ENCODE data around the gene EIF2AK3.

GRCh38 chr2:88582030-88582429 is 45.2 kb downstream of the EIF2AK3 start:
- TF ChIP-seq, protein P1, sequence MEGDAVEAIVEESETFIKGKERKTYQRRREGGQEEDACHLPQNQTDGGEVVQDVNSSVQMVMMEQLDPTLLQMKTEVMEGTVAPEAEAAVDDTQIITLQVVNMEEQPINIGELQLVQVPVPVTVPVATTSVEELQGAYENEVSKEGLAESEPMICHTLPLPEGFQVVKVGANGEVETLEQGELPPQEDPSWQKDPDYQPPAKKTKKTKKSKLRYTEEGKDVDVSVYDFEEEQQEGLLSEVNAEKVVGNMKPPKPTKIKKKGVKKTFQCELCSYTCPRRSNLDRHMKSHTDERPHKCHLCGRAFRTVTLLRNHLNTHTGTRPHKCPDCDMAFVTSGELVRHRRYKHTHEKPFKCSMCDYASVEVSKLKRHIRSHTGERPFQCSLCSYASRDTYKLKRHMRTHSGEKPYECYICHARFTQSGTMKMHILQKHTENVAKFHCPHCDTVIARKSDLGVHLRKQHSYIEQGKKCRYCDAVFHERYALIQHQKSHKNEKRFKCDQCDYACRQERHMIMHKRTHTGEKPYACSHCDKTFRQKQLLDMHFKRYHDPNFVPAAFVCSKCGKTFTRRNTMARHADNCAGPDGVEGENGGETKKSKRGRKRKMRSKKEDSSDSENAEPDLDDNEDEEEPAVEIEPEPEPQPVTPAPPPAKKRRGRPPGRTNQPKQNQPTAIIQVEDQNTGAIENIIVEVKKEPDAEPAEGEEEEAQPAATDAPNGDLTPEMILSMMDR (IDR thresholded peaks at IDR 0.05; ENCODE audit: poor library complexity, severe bottlenecking) = no peak
- TF ChIP-seq POLR2AphosphoS5 (IDR thresholded peaks at IDR 0.05) = no peak
- TF ChIP-seq EZH2 (IDR thresholded peaks at IDR 0.05; ENCODE audit: borderline replicate concordance, insufficient read depth, low read length, poor library complexity, severe bottlenecking) = no peak
- TF ChIP-seq RAD21 (conservative IDR thresholded peaks at IDR 0.05) = no peak
- TF ChIP-seq EP300 (conservative IDR thresholded peaks at IDR 0.05; ENCODE audit: poor library complexity, severe bottlenecking) = no peak
- TF ChIP-seq SMC3 (conservative IDR thresholded peaks at IDR 0.05; ENCODE audit: poor library complexity) = no peak
- TF ChIP-seq MXI1 (conservative IDR thresholded peaks at IDR 0.05; ENCODE audit: poor library complexity, severe bottlenecking) = no peak

All from neural cell (in vitro differentiated cells).